Sigmoid colon (tissue), 4 donors: ENCODE results near the gene HEATR5B.

Experiments
- POLR2A ChIP-seq, 2 donors: fragments of 450-650 bp; IDR thresholded peaks; one replicate each; pipeline ENCODE4 v1.6.1; 2016; ENCODE audit warnings: antibody characterized with exemption in 2 of 2, mild to moderate bottlenecking in 2 of 2, moderate library complexity in 2 of 2
- POLR2AphosphoS5 ChIP-seq, 4 donors: sonication (generic); formaldehyde crosslinking; IDR thresholded peaks; one replicate each; pipeline ENCODE4 v1.6.1; 2017; ENCODE audit warnings: antibody characterized with exemption in 4 of 4
- TF ChIP-seq, protein P1 (sequence below), 4 experiments: fragments of 450-650 bp in 3 of 4; fragments of 200-600 bp in 1 of 4; IDR thresholded peaks; one replicate each; pipeline ENCODE4 v1.5.1; 2016 to 2019; ENCODE audit warnings: antibody characterized with exemption in 4 of 4, mild to moderate bottlenecking in 3 of 4, moderate library complexity in 2 of 4

GRCh38 chr2:37020887-37021796 is 63.0 kb downstream of the HEATR5B start:
- TF ChIP-seq POLR2A (IDR thresholded peaks at IDR 0.05) = no peak
- TF ChIP-seq, protein P1, sequence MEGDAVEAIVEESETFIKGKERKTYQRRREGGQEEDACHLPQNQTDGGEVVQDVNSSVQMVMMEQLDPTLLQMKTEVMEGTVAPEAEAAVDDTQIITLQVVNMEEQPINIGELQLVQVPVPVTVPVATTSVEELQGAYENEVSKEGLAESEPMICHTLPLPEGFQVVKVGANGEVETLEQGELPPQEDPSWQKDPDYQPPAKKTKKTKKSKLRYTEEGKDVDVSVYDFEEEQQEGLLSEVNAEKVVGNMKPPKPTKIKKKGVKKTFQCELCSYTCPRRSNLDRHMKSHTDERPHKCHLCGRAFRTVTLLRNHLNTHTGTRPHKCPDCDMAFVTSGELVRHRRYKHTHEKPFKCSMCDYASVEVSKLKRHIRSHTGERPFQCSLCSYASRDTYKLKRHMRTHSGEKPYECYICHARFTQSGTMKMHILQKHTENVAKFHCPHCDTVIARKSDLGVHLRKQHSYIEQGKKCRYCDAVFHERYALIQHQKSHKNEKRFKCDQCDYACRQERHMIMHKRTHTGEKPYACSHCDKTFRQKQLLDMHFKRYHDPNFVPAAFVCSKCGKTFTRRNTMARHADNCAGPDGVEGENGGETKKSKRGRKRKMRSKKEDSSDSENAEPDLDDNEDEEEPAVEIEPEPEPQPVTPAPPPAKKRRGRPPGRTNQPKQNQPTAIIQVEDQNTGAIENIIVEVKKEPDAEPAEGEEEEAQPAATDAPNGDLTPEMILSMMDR (IDR thresholded peaks at IDR 0.05) = no peak
- no peak for TF ChIP-seq POLR2AphosphoS5 (IDR thresholded peaks at IDR 0.05)
